Thymus (tissue), 11 donors: ENCODE measurements around the gene SYK. TPM values are rescaled to one million over a fixed set of nuclear protein-coding genes. Genes with fewer than 3 reads are reported as not detected.

ENCODE experiments used
- DNase-seq, 9 donors: peaks; one replicate each; pipeline ENCODE4 v3.0.0-alpha.2; 2013; ENCODE audit warnings: low spot score in 9 of 9, low read depth in 6 of 9, missing footprints in 1 of 9
- H3K27ac ChIP-seq, 2 donors: one replicate each; pipeline ENCODE4 v1.5.1; 2013; ENCODE audit warnings: control low read depth in 1 of 2, low read depth in 1 of 2, low read length in 1 of 2, mild to moderate bottlenecking in 1 of 2, moderate library complexity in 1 of 2
- H3K27me3 ChIP-seq, 2 donors: one replicate each; pipeline ENCODE4 v1.5.1; 2013; ENCODE audit warnings: low read length in 1 of 2; ENCODE audit not compliant: control insufficient read depth in 2 of 2, insufficient read depth in 1 of 2
- H3K36me3 ChIP-seq, 2 donors: one replicate each; pipeline ENCODE4 v1.5.1; 2013; ENCODE audit warnings: low read length in 1 of 2, mild to moderate bottlenecking in 1 of 2, moderate library complexity in 1 of 2; ENCODE audit not compliant: control insufficient read depth in 2 of 2, insufficient read depth in 2 of 2
- H3K4me1 ChIP-seq, 2 donors: one replicate each; pipeline ENCODE4 v1.5.1; 2013; ENCODE audit warnings: low read length in 2 of 2; ENCODE audit not compliant: control insufficient read depth in 2 of 2, insufficient read depth in 2 of 2
- H3K4me3 ChIP-seq, 2 donors: one replicate each; pipeline ENCODE4 v1.5.1; 2013; ENCODE audit warnings: low read length in 2 of 2, control low read depth in 1 of 2, mild to moderate bottlenecking in 1 of 2
- H3K9me3 ChIP-seq, 2 donors: one replicate each; pipeline ENCODE4 v1.5.1; 2013; ENCODE audit warnings: low read length in 1 of 2, mild to moderate bottlenecking in 1 of 2; ENCODE audit not compliant: control insufficient read depth in 2 of 2, insufficient read depth in 1 of 2
- WGBS: extraction: QIAGEN DNeasy Blood & Tissue Kit; methylation state at CpG from one replicate; pipeline ENCODE4 v1.1.7; 2013; 5-methylcytosine and 5-hydroxymethylcytosine counted together
- polyA plus RNA-seq: library from polyadenylated mRNA; stranded (reverse); fragments of 200-250 nt; gene quantifications from one replicate; pipeline ENCODE4 v1.2.3, GENCODE V29; 2013
- total RNA-seq: library from RNA; stranded (reverse); fragments of 120-200 nt; gene quantifications from one replicate; pipeline ENCODE4 v1.2.4, GENCODE V29; 2013
- donor health status: healthy.

SYK gene
- total and polyA plus RNA-seq, 2 donors = 22.2 to 55.9 TPM

DNA sequence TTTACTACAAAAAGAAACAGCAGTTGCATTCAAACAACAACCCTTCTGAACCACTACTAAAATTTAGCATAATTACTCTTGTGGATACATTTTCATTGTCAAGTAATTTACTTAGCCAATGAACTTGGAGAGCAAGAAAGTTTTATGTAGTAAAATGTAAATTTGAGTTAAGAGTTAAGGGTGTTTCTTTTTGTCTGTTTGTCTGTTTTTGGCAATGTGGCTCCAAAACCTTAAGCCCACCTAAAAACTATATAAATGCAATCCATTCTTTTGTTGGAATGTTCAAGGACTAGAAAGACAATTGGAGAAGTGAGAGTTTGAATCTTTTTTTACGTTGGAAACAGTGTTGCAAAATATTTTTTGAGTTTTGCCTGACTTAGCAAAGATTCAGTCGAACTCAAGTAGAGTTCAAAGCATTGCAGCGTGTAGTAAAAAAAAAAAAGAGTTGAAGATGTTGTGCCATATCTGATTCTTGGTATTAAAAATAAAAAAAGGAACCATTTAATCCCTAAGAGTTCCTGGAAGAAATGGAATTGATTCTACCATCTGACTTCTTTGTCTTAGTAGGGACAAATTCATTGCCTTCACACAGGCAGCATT is 867 bp downstream of the SYK start:
- Histone ChIP-seq H3K27ac (peak overlapping the region; percentile 91 to 94), H3K4me1 (peaks cover 18 to 23% of the 10 kb centered on the region in 2 donors), H3K27me3 (peaks cover 0 to 8% of the 10 kb centered on the region in 2 donors), H3K4me3 (peak overlapping the region; percentile 82 to 94), H3K36me3 (no peaks in the 10 kb centered on the region), H3K9me3 (no peaks in the 10 kb centered on the region)
- 4% methylated on average over 3 of the region's 3 CpGs for WGBS
- peak in 2 of 9 donors; percentile 23 to 74 for DNase-seq

DNA sequence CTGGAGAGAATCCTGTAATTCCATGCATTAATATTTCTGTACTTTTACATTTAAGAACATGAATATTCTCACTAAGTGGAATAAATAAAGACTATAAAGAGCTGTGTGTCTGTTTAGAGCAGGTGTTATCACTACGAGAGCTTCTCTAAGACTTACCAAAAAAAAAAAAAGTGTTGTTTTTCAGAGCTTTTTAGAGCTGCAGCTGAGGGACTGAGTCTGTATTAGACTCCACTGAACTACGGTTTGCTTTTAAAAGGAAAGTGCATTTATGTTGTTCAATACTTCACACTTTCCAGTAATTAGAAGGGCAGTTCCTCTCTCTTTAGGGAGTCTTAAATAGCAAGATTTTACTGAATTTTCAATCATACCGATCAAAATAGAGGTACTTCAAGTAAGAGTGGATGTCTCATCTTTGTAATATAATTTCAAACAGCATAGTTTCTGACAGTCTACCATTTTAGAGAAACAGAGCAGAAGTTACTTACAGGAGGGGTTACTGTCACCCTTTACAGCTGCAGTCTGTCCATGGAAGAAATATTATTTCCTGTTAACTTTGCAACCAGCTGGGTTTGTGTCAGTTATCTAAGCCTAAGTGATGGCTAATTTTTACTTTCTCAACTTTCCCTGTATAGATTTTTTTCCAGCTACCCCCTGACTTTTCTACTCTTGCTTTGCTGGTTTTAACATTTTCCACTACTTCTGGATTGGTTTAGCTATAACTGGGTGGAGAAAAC is 2.4 kb downstream of the SYK start:
- Histone ChIP-seq H3K4me1 (peaks cover 33 to 36% of the 10 kb centered on the region in 2 donors), H3K4me3 (peak overlapping the region; percentile 31 to 82)

GRCh38 chr9:90805006-90805996 is 3.7 kb downstream of the SYK start:
- Histone ChIP-seq H3K4me3 (peak overlapping the region in 1 of 2 donors; percentile 35), H3K27me3 (peaks cover 0 to 8% of the 10 kb centered on the region in 2 donors), H3K4me1 (peaks cover 46 to 49% of the 10 kb centered on the region in 2 donors), H3K36me3 (no peaks in the 10 kb centered on the region), H3K9me3 (no peaks in the 10 kb centered on the region), H3K27ac (peak overlapping the region; percentile 84 to 94)
- 55% methylated on average over 6 of the region's 6 CpGs for WGBS
- no peak for DNase-seq

More for the DNA sequence above, 2.4 kb downstream of the SYK start:
- H3K27me3 ChIP-seq = peaks cover 0 to 8% of the 10 kb centered on the region in 2 donors
- no peaks in the 10 kb centered on the region for H3K36me3 ChIP-seq
- DNase-seq = peak in 3 of 9 donors; percentile 32 to 76 (median 42)
- H3K9me3 ChIP-seq = no peaks in the 10 kb centered on the region
- 7% methylated on average over 3 of the region's 3 CpGs for WGBS
- peak overlapping the region; percentile 57 to 94 for H3K27ac ChIP-seq

DNA sequence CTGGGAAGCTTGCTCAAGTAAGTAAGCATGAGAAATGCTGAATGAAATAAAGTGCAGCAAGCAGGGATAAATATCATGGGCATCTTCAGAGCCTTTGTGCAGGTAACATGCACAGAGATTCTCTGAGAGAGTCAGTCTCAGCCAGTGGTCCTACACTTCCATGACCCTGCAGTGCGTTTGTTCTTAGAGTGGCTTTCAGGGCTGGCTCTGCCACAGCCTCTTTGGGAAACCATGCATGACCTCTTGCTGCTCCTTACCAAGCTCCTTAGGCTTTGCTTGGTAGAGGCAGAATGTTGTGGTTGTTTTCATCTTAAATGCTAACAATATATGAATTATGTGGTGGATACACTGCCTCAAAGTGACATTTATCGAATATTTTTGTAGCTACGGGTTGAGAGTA is 5.4 kb downstream of the SYK start:
- 18% methylated on average over 3 of the region's 3 CpGs for WGBS
- Histone ChIP-seq H3K27me3 (peaks cover 0 to 1% of the 10 kb centered on the region in 2 donors), H3K4me1 (peaks cover 41 to 50% of the 10 kb centered on the region in 2 donors)

GRCh38 chr9:90808398-90808797 is 6.8 kb downstream of the SYK start:
- H3K4me1 ChIP-seq = peaks cover 41 to 53% of the 10 kb centered on the region in 2 donors

More for the DNA sequence above, 5.4 kb downstream of the SYK start:
- DNase-seq = peak in 1 of 9 donors; percentile 42
- Histone ChIP-seq H3K36me3 (no peaks in the 10 kb centered on the region), H3K4me3 (peak overlapping the region in 1 of 2 donors; percentile 19), H3K27ac (peak overlapping the region in 1 of 2 donors; percentile 71), H3K9me3 (no peaks in the 10 kb centered on the region)

GRCh38 chr9:90808890-90809685 is 7.5 kb downstream of the SYK start:
- 43% methylated on average over 8 of the region's 8 CpGs for WGBS
- peak overlapping the region in 1 of 2 donors; percentile 46 for H3K27ac ChIP-seq

More at GRCh38 chr9:90808398-90808797, 6.8 kb downstream of the SYK start:
- H3K27me3 ChIP-seq = no peaks in the 10 kb centered on the region
- 19% methylated on average over 6 of the region's 6 CpGs for WGBS
- peak overlapping the region; percentile 15 to 46 for H3K27ac ChIP-seq
- DNase-seq = no peak
- no peaks in the 10 kb centered on the region for H3K36me3 ChIP-seq
- H3K9me3 ChIP-seq = no peaks in the 10 kb centered on the region
- no peak overlapping the region for H3K4me3 ChIP-seq

DNA sequence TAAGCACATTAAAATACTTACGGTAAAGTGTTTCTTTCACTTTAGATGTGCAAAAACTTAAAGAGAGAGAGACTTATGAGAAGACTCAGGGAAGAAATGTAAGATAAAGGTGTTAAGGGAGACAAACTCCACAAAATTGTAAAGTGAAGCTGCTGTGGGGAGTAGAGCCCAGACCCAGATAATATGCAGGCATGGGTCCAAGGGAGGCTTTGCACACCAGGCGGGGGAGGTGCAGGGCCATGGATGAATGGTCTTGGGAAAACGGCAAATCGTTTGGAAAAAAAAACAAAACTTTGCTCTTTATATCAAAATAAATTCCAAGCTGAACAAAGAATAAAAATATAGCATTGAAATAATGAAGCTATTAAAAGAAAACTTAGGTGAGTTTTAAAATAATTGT is 9.1 kb downstream of the SYK start:
- no peaks in the 10 kb centered on the region for H3K9me3 ChIP-seq
- no peak overlapping the region for H3K27ac ChIP-seq
- DNase-seq = no peak
- peaks cover 55 to 70% of the 10 kb centered on the region in 2 donors for H3K4me1 ChIP-seq
- H3K27me3 ChIP-seq = no peaks in the 10 kb centered on the region
- WGBS = 92% methylated on average over 4 of the region's 4 CpGs
- no peaks in the 10 kb centered on the region for H3K36me3 ChIP-seq
- no peak overlapping the region for H3K4me3 ChIP-seq

More at GRCh38 chr9:90808890-90809685, 7.5 kb downstream of the SYK start:
- Histone ChIP-seq H3K36me3 (no peaks in the 10 kb centered on the region), H3K4me1 (peaks cover 43 to 59% of the 10 kb centered on the region in 2 donors), H3K4me3 (no peak overlapping the region), H3K9me3 (no peaks in the 10 kb centered on the region), H3K27me3 (no peaks in the 10 kb centered on the region)
- DNase-seq = no peak

- no peaks in the 10 kb centered on the region for H3K36me3 ChIP-seq
- H3K27ac ChIP-seq = peak overlapping the region in 1 of 2 donors; percentile 13
- 97% methylated on average over 8 of the region's 8 CpGs for WGBS
- H3K4me1 ChIP-seq = peaks cover 47 to 66% of the 10 kb centered on the region in 2 donors
- DNase-seq = no peak
- no peaks in the 10 kb centered on the region for H3K27me3 ChIP-seq
- H3K4me3 ChIP-seq = no peak overlapping the region
- no peaks in the 10 kb centered on the region for H3K9me3 ChIP-seq
Measured at GRCh38 chr9:90813046-90813445, 11.4 kb downstream of the SYK start.
